Fibroblast of gingiva (primary cell): ENCODE data around the gene IGFL2.
"Not testable (repeated sequence)": the region's sequence is repeated elsewhere in the genome, so short reads cannot be mapped to it uniquely, and the experiment has no call there.

Experiments
- DNase-seq: peaks from one replicate; pipeline ENCODE4 v3.0.0-alpha.2; 2011; ENCODE audit warnings: low read depth

IGFL2 gene

DNA sequence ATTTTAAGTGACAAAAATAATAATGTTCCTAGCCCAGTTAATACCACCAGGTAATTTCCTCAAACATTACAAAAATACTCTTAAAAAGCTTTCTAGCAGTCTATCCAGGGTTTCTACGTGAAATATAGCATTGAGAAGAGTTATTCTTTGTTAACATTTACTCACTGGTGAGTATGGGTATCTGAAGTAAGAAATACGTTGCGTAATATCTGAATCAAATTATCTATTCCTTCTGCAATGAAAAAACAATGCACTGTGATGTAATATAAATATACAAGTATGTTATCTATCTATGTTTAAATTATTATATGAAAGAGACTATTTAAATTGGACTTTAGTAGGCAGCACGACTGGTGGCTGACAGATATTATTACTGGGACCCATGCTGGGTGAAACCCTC is 5.7 kb upstream of the IGFL2 start:
- DNase-seq = no peak

DNA sequence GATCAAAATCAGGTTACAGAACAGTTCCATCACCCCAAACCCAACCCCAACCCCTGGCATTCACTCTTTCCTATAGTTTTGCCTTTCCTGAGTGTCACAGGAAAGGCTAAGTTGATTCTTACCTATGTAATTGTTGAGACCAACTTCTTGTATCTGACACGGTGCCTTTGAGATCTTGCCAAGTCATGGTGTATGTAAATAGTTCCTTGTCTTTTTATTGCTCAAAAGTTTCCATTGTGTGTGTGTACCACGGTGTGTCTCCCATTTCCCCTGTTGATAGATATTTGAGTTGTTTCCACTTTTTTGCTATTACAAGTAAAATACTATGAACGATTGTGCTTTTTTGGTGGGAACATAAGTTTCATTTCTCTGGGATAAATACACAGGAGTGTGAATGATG is 3.3 kb upstream of the IGFL2 start:
- DNase-seq = no peak

GRCh38 chr19:46147166-46147740 is 785 bp upstream of the IGFL2 start:
- DNase-seq = no peak

DNA sequence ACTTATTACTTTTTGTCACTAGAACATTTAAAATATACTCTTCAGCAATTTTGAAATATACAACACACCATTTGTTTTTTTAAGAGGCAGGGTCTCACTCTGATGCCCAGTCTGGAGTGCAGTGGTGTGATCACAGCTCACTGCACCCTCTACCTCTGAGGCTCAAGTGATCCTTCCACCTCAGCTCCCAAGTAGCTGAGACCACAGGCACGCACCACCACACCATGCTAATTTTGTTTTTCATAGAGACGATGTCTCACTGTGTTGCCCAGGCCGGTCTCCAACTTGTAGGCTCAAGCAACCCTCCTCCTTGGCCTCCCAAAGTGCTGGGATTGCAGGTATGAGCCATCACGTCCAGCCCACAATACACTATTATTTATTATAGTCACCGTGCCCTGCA is 2.6 kb downstream of the IGFL2 start:
- no peak for DNase-seq

DNA sequence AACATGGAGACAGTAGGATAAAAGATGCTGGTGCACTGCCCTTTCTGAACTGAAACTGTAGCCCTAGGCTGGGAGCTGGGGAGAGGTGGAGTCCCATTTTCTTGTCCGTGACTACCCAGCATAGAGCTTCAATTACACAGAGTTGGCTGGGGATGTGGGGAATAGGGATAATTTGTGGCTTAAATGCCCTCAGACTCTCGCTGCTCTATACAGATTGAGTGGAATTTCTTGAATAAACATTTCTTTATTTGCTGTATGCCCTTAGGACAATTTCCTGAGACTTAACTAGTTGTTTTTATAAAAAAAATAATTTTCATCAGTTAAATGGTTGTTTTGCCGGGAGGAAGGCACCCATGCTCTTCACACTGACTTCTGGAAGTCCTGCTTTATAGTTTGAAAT is 7.2 kb downstream of the IGFL2 start:
- no peak for DNase-seq

GRCh38 chr19:46159418-46160232 is 11.6 kb downstream of the IGFL2 start:
- DNase-seq = no peak

DNA sequence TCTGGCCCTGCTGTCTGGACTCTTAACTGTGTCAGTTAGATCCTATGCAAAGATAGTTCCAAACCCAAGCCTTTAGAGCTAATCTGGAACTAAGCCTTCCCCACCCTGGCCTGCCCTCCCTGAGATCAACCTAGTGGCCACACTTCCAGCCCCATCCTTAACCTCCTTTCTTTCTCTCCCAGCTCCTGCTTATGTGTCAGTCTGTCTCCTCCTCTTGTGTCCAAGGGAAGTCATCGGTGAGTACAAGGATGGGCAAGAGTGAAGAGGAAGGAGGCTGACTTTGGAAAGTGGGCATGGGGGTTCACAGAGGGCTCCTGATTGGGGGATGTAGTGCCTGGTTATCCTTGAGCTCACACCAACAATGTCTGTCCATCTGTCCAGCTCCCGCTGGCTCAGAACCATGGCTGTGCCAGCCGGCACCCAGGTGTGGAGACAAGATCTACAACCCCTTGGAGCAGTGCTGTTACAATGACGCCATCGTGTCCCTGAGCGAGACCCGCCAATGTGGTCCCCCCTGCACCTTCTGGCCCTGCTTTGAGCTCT is 12.3 kb downstream of the IGFL2 start:
- DNase-seq = no peak

GRCh38 chr19:46161642-46162257 is 13.7 kb downstream of the IGFL2 start:
- not testable (repeated sequence) for DNase-seq

DNA sequence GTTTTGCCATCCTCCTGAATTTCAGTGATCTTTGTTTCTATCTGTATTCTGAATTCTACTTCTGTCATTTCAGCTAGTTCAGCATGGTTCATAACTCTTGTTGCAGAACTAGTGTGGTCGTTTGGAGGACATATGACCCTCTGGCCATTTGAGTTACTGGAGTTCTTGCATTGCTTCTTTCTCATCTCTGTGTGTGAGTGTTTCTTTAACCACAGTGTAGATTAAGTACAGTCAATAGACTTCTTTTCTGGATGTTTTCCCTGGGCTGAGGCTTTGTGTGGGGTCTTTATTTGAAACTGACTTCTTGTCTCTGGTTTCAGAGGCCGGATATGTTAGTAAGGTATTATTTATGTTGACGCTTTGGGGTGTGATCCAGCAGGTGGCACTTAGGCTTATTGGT is 14.7 kb downstream of the IGFL2 start:
- no peak for DNase-seq

DNA sequence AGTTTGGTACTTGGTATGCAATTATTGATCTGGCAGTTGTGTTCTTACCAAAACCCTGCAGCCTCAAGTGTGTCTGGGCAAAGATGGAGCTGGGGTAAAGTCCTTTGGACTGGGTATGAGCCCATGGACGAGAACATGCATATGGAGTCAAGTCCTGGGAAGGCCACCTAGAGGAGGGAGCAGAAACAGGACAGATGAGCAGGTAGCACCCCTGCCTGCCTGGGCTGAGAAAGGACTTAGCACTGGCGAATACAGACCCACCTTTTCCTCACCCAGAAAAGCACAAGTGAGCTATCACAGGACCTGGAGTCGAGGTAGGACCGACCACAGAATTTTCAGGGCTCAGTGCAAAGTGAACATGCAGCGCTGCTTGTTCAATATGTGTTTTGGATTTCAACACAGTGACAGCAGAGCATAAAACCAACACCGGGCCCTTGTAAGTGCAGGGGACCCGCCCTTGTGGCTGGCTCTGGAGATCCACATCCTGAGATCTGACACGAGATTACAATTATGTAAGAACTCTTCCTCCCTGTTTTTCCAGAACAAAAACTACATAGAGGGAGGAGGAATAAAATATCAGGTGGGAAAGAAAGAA is 25.9 kb downstream of the IGFL2 start:
- DNase-seq = no peak

GRCh38 chr19:46176116-46176860 is 28.2 kb downstream of the IGFL2 start:
- DNase-seq = no peak

GRCh38 chr19:46179076-46179759 is 31.2 kb downstream of the IGFL2 start:
- no peak for DNase-seq

GRCh38 chr19:46180701-46181387 is 32.8 kb downstream of the IGFL2 start:
- DNase-seq = no peak

- DNase-seq = no peak
These were observed 33.3 kb downstream of the IGFL2 start for GRCh38 chr19:46181388-46181779.

GRCh38 chr19:46182476-46182875 is 34.4 kb downstream of the IGFL2 start:
- DNase-seq = no peak

GRCh38 chr19:46184775-46185710 is 37.0 kb downstream of the IGFL2 start:
- DNase-seq = not testable (repeated sequence)

GRCh38 chr19:46186101-46186716 is 38.2 kb downstream of the IGFL2 start:
- DNase-seq = no peak

- DNase-seq = no peak
These were observed 38.7 kb downstream of the IGFL2 start for GRCh38 chr19:46186717-46187101.
